Anterior cingulate cortex (tissue), 58 donors: ENCODE results near the gene CD48.
"Not testable (repeated sequence)": the region's sequence is repeated elsewhere in the genome, so short reads cannot be mapped to it uniquely, and the experiment has no call there.

Source experiments
- DNase-seq, 58 donors: peaks; one replicate each; lab custom pipeline; 2025; lab: John Stamatoyannopoulos, UW

Gene CD48

GRCh38 chr1:160742428-160743127 lies 31.0 kb upstream of the CD48 start:
- DNase-seq, result no peak

DNA sequence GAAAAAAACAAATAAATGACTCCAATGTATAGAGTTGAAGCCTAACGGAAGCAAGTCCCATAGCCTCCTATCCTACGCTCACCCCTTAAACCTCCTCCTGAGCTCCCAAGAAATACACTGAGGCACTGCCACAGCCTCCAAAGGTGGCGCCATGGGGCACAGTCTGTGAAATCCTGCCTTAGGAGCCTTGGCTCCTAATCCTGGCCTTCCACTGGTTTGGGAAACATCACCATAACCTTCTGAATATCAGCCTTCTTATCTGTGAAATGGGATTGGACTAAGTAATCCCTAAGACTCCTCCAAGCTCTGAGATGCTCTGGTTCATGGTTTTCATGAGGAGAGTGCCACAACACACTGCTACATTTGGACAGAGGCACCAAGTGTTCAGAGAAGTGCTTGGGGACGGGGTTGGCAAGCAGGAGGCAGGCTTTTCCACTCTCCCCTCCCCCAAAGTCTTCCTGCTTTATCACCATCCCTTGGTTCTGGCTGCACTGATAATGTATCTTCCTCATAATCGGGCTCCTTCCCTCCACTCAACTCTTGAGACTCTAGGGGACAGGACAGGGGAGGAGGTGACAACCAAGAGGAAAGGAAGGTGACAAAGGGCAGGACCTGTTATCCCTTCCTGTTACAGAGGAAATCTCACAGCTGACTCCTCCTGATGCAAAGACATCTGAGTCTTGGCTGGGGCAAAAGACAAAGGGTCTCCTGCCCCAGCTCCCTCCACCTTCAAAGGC lies 30.2 kb upstream of the CD48 start:
- no peak for DNase-seq

DNA sequence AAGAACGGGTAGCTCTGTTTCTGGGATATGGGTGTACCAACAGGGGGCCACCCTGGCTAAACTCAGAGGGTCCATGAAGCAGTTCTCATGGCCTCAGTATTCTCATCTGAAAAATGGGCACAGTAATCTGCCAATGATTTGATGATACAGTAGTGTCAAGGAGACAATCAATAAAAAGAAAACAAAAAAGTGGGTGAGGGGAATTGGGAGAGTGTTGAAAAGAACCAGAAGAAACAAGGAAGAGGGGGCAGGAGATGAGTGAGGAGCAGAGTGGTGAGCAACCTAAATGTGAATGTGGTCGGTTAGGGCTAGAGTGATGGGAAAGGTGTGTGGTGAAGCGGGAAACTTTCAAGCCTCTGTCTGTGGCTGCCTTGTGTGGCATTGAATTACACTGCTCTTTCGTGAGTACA lies 29.5 kb upstream of the CD48 start:
- DNase-seq, result no peak

DNA sequence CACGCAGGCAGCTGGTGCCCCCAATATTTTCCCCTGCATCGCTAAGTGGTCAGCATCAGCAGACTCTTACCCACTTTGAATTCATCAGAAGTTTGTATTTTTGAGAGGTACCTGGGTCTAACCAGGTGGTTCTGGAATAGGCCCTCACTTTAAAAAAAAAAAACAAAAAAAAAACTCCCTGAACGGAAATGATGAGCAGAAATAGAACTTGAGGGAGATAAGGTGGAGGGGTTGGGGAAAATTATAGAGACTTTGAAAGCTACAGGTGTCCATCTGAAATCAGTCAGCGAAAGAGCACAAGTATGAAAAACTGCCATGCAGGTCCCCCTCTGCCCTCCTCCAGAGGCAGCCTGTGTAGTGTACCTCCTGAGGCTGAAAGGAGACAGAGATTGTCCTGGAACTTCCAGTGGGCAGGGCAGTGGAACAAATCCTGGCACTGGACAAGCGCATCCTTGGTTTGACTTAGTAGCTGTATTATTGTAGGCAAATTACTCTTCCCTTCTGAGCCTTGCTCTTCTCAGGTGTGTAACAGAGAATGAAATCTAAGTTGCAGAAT lies 28.6 kb upstream of the CD48 start:
- DNase-seq, result no peak

DNA sequence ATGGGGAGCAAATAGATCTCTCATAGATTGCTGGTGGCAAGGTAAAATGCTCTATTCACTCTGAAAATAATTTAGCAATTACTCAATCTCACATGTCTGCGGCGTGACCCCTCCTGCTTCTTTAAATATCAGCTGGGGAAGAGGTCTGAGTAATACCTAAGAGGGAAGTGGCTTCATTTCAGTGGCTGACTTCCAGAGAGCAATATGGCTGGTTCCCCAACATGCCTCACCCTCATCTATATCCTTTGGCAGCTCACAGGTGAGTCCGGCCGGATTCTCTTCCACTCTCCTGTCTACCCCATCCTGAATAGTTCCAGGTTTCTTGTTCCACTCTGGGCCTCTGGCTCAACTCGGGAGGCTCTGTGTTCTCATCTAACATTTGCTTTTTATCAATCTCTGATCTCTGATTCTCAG lies 27.5 kb upstream of the CD48 start, which contains the start of gene SLAMF7:
TSS of gene SLAMF7 (plus strand) at position 150 of the 414 bp plus-strand sequence. CDS start at position 205, 55 bp downstream.
- no peak for DNase-seq

DNA sequence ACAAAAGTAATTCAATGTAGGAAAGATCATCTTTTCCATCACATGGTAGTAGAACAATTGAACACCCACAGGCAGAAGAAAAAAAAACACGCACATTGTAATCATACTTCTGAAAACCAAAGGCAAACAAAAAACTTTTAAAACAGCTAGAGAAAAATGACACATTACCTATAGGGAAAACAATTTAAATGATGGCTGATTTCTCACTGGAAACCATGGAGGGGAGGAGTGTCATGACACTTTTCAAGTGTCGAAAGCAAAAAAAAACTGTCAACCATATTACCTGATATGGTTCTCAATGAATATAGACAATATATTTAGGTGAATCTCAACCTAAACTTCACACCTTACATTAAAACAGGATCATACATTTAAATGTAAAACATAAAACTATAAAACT lies 26.6 kb upstream of the CD48 start:
- no peak for DNase-seq

DNA sequence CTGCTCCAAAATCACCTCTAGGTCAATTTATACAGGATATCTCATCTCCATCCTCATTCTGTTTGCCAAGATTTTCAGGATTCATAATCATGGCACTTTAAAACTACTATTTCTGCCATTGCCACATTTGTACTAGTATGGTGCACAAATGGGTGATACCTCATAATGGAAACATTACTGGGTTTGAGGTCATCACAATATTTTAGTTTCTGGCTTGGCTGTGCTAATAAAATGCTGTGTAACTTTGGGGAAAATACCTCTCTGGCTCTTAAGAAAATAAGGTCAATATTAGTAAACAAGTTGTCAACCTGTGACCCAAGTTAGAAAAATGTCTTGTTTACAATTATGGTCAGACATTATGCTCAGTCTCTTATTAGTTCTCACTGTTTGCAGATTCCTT lies 22.7 kb upstream of the CD48 start:
- DNase-seq, result no peak

DNA sequence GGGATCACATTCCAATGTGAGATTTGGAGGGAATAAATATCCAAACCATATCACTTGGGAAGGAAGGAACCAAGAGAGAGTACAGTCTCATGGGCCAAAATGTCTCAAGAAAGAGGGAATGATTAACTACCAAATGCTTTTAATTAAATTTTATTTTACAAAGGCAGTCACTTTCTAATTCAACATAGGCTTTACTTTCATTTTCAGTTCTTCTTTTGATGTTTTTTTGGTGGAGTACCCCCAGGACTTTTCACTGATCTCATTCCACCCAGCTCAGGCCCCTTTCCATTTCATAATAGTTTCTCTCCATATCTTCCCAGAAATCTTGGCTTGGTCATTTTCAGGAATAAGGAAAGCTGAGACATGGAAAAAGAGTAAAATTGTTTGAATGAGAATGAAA lies 22.3 kb upstream of the CD48 start:
- DNase-seq, result no peak

DNA sequence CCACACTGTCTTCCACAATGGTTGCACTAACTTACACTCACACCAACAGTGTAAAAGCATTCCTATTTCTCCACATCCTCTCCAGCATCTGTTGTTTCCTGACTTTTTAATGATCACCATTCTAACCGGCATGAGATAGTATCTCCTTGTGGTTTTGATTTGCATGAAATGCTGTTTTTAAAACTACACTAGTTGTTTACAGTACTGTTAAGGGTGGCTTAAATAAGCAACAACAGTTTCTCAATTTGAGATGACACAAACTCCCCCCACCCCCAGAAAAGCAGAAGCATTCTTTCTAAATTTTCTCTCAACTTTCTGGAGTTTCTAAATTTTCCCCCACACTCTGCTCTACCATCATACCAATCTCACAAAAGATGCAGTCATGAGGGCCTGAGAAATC lies 20.4 kb upstream of the CD48 start:
- peak in 1 of 58 donors; percentile 3 for DNase-seq

DNA sequence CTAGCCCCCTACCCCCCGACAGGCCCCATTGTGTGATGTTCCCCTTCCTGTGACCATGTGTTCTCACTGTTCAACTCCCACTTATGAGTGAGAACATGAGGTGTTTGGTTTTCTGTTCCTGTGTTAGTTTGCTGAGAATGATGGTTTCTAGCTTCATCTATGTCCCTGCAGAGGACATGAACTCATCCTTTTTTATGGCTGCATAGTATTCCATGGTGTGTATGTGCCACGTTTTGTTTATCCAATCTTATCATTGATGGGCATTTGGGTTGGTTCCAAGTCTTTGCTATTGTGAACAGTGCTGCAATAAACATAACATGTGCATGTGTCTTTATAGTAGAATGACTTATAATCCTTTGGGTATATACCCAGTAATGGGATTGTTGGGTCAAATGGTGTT lies 19.9 kb upstream of the CD48 start:
- DNase-seq, result not testable (repeated sequence)

DNA sequence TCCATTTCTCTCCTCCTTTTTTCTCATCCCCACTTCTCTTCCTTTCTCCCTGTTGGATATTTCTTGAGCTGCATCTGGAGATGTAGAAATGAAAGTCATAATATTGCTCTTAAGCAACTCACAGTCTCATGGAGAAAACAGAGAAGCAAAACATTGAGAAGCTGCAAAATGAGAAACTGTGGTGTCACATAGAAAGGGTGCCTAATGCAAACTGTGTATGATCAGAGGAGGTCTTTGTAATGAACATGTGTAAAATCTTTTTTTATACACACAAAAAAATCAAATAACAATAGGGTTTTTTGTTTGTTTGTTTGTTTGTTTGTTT lies 15.7 kb upstream of the CD48 start:
- DNase-seq, result no peak

DNA sequence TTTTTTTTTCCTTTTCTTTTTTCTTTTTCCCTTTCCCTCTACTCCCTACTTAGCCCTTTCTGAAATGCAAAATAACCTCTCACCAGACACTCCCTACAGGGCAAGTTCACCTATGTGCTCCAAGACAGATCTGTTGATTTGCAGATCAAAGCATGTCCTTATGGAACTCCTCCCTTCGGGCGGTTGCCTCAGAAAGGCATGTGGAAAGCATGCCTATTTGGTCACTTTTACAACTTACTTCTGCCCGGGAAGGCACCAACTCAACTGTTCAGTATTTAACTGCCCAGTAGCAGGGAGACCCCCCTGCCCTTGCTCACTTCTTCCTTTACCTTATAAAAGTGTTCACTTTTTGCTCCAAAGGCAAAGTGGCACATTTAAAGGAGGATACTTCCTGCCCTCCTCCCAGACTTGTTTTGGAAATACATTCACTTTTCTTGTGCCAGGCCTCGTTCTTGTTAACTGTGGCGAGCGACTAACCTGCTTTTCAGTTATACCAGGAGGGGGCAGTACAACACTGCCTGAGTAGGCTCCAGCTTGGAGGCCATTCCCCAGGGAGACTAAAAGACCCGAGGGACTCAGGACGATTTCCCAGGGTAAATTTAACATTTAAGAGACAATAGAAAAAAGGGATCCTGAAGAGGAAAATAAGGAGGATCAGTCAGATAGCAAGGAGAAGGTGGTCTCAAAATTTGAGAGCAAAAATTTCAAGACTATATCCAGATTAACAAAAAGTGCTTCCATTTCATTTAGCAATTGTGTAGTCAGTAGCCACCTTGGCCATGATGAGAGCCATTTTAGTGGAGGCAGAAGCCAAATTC lies 15.1 kb upstream of the CD48 start:
- peak in 45 of 58 donors; percentile 0 to 63 (median 22) for DNase-seq

DNA sequence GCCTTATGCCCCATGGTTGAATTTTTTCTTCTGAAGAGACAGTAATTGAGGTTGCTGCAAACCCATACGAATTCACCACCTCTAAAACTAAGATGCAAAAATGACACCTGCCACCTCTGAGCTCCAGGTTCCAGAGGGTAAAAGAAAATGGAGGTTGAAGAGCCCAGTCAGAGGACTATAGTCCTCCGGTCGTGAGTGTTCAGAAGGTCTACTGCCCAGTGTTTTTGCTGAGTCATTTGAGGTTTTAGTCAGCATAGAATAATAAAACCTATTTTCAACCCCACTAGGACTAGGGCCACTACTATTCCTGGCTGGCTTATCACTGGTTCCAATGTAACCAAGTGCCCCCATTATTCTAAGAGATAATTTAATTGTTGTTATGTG lies 14.5 kb upstream of the CD48 start:
- no peak for DNase-seq

- no peak for DNase-seq
Measured at GRCh38 chr1:160724465-160725242, 13.0 kb upstream of the CD48 start.

- DNase-seq, result no peak
Measured at GRCh38 chr1:160723332-160723731, 11.7 kb upstream of the CD48 start.

DNA sequence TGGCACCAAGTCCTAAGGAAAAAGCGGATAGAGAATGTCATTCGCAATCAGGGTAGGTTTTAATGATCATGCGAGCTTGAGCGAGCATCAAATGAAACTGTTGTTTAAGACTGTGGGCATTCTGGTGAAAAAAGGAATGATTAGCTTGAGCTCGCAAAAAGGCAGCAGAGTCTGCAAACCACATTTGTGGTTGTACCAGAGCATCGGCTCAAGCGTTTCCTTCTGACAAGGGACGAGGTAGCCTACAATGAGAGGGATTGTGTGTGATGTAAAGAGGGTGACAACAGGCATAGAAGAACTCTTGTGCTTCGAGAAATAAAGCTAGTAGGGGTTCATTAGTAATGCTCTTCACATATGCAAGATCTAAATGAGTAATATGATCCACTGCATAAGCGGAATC lies 11.1 kb upstream of the CD48 start:
- DNase-seq, result peak in 1 of 58 donors; percentile 4

GRCh38 chr1:160721473-160721872 lies 9.9 kb upstream of the CD48 start:
- DNase-seq, result no peak

- DNase-seq, result no peak
Measured at GRCh38 chr1:160720356-160721085, 8.9 kb upstream of the CD48 start.

DNA sequence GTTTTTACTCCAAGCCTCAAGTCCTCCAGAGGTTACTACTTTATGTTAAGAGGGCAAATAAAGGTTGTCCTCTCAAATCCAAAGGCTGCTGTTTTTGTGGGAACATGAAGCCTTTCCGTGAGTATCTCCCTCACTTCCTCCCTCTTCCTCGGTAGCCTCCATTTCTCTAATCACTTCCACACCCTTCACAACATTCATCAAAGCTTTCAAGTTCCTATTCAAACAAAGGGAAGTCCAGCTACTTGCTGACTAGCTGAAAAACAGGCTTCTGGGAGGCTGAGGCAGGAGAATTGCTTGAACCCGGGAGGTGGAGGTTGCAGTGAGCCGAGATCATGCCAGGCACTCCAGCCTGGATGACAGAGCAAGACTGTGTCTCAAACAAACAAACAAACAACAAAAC lies 6.6 kb upstream of the CD48 start:
- DNase-seq, result no peak

DNA sequence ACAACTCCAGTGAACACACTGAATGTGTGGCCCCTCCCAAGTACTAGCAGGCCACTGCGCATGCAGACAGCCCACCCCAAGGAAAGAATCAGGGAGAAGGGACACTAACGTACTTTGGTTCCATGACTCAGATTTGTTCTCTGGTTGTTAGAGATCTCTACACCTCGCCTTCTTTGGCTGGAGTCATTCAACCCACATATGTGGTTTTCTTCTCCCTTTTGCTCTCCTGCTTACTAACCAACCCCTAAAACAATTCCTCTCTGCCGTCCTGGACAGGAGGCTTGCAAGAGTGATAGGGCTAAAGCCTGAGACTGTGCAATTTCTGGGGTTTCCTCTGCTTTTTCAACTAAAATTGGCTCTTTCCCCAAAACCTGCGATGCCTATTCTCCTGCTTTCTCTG lies 5.7 kb upstream of the CD48 start:
- DNase-seq, result no peak
